Measurements from ENCODE around the gene COBL.

Gene COBL

DNA sequence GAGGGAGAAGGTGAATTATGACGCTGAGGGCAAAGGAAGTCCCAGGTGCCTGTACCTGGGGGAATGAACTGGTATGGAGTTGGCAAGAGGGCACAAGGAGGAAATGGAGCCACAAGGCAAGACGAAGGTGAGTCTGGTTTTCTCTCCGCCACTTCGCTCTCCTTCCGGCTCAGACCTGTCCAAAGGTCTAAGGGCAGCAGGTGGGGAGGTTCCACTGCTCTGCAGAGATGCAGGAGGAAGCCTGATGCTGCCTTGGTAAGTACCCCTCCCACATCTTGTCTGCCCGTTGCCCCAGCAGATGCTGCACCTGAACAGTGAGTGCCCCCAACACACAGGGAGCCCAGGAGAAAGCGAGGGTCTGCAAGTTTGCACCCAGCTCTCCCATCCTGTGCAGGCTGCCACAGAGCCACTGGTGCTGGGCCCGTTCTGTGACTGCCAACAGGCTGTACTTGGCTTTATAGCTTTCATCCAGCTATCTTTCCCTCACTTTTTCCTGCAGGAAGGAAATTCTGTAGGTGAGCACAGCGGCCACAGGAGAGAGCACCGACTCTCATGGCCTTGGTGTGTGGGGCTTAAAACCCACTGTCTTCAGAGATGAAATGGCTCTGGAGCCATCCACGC is 235.2 kb downstream of the COBL start:
- DNase-seq = no peak

DNA sequence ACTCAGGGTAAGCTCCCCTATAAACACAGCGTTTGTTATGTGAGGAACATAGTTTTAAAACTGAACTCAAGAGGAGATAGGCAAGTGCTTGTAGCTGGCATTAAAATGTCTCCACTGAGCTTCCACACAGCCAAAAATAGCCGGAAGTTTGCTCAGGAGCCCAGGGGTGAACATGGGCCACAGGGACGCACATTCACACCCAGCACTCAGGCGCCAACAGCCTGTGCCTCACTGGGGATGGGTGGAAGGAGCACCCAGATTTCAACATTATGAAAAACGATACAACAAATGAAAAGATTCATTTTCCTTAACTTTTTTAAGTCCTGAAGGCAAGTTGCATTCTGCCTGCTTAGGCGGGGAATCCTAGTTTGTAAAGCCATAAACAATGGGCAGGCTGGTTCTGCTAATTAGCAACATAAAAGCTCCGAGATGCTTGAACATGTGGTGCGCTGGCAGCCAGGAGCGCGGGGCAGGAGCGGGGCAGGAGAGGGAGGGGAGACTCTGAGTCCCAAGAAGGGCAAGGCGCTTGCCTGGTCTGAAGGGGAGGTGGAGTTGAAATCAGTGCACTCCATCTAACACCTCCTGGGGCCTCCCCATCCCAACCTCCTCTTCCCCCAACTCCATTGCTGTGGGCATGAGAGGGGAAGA is 235.9 kb downstream of the COBL start:
- peak in 12 of 56 donors; percentile 11 to 56 (median 27) for DNase-seq

DNA sequence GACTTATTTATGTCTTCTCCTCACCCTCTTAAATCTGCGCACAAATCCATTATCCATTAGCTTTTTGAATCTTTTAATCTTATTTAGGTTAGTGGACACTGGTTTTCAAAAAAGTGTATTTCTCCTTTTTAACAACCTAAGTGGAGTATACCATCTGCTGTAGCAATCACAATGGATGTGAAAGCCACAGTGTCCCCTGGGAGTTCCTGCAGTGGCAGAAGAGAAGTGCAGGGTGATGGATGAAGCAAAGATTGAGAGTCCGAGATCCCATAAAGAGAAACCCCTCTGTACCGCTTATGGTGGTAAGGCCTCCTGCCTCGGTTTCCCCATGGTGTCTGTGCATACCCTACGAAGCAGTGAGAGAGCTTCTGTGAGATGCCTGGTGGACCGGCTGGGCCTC is 236.4 kb downstream of the COBL start:
- DNase-seq = no peak

DNA sequence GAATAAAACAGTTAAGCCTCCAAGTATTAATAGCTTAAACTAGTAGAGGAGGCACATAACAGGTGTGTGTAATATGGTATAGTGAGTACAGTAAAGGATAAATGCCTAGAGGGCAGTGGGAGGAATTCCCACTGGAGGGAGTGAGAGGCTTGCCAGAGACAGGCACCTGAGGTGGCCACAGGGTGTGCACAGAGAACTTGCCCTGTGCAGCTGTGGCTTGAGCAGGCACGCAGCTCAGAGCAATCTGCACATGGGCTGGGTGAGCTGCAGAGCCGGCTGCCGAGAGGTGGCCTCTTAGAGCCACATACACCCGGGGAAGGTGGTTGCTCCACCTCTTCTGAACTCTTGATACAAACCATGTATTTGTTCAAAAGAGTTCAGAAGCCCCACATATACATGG is 237.1 kb downstream of the COBL start:
- no peak for DNase-seq

DNA sequence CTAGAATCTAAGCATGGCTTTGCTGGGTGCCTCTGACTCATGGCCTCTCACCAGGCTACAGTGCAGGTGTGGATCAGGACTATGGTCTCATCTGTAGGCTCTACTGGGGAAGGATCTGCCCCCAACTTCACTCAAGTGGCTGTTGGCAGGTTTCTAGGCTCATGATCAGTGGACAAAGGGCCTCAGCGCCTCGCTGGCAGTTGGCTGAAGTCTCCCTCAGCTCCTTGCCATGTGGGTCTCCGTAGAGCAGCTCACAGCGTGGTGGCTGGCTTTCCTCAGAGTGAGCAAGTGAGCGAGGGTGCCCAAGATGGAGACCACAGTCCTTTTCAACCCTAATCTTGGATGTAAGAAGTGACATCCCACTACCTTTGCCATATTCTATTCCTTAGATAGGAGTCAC is 238.0 kb downstream of the COBL start:
- no peak for DNase-seq

DNA sequence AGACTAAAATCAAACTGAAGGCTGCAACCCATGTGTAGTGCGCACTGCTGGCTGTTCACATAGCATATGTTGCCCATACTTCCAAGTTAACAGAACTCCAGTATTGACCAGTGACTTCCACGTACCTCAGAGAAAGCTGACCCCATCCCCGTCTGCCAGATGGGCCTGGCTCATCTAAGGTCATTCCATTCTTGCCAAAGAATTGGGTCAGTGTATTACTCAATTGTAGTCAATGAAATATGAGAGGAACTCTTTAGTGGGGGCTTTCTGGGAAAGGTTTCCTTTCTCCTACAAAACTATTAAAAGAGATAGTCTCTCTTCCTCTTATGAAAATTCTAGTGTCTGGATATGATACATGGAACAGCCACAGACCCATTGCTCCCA is 238.6 kb downstream of the COBL start:
- DNase-seq = no peak

DNA sequence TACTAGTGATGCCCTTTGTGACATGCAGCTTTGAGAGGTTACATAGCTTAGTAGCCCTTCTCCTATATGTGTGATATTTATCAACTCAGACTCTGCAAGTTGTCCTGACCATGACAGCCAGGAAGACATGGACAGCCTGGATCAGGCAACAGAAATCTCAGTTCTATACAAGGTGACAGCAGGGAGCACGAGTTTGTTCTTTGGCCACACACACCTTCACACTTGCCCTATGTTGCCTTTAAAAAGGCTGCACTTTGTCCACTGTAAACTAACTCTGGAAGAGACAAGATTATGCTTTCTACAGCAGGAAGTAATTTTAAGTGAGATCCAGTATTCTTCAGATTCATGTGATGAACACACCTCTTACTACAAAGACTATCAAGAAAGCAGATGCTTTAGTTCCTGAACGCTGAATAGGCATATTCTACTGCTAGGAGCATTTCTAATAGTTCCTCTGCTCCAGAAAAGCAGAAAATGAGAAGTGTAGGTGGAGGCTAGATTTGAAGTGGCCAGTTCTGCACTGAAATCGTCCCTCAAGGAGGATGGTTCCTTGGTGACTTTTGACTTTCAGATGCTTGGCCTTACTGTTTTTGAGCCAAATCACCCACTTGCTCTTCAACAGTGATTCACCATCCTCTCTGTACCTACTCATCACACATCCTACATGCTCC is 239.2 kb downstream of the COBL start:
- no peak for DNase-seq

DNA sequence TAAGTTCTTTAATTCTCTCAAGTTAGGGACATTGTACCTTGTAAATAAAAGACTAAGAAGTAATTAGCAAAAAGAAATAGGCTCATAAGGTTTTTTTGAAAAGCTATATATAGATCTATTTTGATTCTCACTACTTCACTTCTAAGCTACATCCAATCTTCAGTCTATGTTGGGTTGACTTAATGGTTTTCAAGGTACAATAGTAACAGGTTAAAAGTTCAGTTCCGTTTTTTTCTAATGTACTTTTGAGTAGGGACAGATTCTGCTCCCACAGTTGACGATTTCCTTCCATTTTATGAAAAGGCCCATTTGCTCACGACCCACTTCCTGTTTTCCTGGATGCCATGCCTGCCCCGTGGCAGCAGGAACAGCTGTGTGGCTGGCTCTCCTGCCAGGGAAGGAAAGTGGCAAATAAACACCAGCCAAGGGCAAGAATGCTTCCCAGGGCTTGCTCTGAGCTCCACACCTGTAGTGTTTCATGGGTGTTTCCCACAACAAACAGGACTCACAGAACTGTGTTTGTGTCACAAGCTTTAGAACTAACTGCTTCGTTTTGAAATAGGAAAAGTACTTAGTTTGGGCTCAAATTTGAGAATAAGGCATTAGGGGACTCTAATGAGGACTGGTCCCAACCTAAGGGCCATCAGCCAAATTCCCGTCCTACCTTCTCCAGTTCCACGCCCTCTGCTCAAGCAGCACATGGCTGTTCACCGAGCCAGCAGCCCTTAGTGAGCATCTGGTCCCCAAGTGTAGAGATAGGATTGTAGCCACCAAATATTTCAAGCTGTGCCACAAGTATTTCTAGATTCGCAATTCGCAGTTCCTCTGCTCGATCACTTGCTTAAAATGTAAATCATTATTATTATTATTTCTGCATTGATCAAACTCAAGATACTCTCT is 240.7 kb downstream of the COBL start:
- no peak for DNase-seq

DNA sequence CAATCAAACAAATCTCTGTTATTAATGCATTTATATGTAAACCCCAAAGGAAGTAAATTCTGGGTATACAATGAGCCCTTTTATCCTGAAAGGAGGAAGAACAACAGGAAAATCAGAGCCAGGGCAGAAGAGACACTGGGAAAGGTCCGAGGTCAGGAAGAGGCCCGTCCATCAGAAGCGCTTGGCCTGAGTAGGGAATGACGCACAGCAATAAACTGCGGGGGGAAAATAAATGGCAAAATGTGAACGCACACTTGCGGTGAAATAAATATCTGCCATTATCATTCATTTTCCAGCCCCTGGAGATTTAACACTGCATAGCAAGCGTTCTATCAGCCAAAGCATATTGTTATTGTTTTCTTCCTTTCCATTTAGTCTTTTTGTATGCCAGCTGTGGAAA is 243.4 kb downstream of the COBL start:
- no peak for DNase-seq

DNA sequence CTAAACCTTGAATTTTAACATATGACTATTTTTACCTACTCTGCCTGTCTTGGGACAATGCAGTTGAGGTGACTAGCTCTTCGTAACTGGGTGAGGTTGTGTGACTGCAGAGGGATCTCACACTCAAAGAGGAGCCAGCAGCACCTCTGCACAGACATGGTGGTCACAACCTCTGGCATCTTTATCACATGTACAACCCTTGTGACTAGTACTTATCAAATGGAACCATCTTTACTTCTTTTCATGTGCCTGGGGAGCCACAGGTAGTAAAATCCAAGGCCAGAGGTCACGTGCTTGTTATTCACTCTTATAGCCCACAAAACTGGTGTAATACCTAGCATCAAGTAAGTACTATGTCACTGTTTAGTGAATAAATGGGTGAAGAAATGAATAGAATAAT is 244.3 kb downstream of the COBL start:
- DNase-seq = no peak

DNA sequence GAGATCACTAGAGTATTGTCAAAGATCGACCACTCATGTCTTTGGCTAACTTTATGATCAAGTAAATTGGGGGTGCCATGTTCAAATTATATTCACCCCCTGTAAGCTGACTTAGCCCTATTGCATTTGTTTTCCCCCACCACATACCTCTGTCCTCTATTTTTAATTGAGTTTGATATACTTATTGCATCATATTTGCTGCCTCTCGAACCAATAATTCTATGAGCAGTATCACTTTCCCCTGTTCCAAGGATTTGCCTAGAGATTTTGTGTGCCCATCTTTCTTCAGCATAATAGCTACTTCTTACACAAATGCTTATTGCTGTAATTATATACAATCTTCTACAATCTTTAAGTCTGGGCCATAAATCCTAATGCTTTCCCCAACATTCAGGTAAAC is 245.2 kb downstream of the COBL start:
- DNase-seq = no peak

DNA sequence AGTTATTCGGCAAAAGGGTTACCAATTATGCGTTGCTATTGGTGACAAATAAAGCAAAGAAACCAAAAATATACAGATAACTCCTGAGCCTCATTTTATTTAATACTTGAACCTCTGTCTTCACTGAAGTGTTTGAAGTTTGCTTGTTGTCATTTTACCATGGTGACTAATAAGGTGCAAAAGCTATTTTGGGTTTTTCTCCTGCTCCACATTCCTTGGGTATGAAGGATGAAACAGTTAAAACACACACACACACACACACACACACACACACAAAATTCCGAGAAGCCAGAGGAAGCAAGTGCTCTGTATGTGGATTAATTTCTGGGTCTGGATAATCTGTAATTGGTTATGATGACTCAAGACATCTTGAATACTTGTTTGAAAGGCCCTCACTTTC is 246.5 kb downstream of the COBL start:
- no peak for DNase-seq

DNA sequence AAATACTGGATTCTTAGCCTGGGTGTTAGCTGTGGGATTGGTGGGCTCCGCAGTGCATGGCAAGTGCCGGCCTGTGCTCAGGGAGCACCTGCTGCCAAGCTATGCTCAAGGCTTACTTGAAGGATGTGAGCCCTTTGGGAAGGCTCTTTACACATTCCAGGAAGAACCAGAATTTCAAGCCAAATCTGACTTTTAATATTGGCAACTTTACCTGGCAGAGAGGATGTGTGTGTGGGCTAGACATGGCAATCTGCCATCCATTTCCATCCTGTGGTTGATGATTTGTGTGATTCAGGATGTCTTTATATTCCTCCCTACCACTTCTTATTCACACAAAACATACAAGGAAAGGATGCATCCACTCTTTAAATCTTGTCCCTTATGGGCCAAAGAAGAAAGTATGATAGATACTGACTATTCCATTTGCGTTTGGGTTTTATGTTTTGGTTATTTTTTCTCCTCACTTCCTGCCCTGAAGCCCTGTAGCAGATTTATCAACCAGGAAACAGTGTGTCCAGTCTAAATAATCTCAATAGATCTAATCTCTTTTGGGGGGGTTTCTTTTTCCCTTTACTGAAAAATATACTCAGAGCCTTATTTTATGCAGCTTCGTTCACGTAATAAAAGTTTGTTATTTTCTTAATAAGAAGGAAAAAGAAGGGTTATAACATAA is 247.1 kb downstream of the COBL start:
- peak in 1 of 56 donors; percentile 22 for DNase-seq

DNA sequence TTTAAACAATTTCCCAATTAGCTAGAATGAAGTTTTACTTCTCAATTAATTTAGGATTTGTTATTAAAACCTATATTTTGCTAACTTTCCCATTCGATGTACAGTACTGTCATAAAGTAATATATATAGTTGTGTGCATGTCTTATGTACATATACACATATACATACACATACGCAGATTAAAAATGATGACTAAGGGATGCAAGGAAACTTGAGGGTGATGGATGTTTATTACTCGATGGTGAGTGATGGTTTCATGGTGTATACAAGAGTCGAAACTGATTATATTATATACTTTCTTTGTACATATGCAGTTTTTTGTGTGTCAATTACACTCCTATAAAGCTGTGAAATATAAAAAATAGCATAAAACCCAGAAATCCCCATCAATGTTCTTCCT is 248.2 kb downstream of the COBL start:
- DNase-seq = no peak

DNA sequence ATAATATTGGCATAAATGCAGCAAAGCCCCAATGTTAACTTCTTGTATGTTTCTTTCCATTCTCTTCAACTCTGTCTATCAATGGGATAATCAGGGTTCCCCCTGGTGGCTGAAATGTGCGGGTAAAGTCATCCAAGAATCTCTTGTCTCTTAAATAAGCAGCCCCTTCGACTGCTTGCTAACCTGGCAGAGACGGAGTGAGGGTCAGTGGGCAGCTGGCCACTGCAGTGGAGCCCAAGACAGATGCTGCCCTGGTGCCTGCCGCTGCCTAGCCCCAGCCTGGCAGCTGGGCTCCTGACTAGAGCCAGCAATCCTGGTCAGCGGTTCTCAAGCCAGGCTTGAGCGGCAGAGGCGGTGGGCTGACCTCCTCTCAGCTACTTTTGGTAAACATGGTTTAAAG is 248.9 kb downstream of the COBL start:
- peak in 43 of 56 donors; percentile 16 to 85 (median 49) for DNase-seq

DNA sequence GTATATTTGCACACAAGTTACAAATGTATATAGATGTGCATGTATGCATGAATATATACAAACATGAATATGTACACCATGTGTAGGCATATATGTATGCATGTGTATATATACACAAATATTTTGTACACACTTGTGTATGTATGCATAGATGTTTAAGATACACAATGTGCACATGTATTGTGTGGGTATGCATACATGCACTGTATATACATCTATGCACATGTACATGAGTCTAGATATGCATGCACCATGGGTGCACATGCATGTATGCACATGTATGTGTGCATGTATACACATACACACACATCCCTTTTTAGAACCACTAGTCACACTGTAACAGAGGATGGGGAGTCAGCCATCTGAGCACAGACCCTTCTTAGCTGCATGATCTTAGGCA is 249.4 kb downstream of the COBL start:
- DNase-seq = no peak

DNA sequence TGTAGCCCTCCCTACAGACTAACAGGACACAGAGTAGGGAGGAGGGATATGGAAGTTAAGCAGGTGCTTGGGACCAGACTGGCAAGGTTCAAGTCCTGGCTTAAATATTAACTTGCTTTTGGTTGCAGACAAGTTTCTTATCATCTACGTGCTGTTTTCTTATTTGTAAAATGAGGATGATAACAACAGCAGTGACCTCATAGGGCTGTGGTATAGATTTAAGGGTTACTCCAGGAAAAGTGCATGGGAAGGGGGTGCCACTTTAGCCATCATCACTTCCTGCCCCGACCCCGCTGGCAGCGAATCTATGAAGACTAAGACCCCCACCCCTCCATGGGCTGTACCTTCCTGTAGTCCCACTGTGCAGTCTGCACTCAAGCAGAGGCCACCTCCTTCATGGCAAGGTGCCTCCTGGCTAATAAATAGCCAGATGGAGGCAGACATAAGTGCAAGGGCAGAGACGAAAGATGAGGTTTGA is 250.2 kb downstream of the COBL start:
- DNase-seq = no peak

DNA sequence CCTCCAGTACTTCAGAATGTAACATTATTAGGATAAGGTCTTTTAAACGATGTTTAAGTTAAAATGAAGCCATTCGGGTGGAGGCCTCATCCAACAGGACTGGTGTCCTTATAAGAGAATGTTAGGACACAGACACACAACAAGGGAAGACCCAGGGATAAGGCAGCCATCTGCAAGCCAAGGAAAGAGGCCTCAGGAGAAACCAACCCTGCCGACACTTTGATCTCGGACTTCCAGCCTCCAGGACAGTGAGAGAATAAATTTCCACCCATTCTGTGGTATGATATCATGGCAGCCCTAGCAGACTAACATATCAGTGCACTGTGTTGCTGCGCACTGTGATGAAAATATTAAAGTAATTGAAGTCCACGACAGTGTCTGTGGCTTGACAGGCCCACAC is 250.8 kb downstream of the COBL start:
- no peak for DNase-seq

DNA sequence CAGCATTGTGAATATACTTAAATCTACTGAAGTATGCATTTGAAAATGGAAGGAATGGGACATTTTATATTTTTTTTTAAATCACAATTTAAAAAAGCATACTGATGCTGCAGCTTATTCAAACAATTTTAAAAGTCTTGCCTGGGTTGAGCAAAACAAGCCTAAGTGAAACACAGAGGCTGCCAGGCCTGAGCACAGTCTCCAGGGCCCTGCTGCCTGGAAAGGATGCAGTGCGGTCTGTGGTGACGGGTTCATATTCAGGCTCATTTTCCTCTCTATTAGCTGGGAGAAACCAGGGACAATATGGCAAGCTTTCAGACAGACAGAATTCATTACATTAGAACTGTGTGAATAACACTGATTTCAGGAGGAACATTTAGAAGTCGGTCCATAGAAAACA is 251.9 kb downstream of the COBL start:
- no peak for DNase-seq

DNA sequence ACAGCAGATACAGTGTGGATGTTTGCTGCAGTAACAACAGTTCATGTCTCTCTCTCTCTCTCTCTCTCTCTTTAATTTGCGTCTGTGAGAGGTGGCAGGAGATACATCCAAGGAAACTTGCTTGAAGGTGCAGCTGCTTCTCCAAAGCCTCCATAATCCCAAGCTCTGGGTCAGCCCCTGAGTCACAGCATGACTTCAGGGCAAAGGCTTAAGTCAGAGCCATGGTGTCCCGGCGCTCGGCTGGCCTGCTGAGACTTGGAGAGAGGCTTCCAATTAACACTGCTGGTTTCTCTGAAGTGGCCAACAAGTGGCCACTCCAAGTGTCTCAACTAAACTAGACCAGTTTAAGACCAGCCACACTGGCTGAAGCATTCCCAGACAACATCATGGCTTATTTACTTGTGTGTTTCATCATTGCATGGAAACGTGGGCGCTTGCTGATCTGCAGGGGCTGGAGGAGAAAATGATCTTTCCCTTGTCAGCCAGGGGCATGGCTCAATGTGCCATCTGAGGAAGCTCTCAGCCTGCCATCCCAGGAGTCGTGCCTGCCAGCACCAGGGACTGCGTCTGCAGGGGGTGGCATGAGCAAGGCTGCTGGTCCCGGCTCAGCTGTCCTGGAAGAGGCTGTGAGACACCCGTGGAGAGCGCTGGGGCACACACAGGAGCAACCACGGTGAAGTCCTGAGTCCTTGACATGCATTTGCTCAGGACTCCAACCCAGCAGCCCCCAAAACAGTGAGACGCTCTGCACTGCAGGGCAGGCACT is 254.2 kb downstream of the COBL start:
- peak in 21 of 56 donors; percentile 14 to 52 (median 27) for DNase-seq

Measured in nucleus accumbens (tissue), 56 donors.